GM12875 (cell line): ENCODE data around the gene ANKFN1.

Source experiments
- H3K4me3 ChIP-seq: one replicate; pipeline ENCODE4 v1.5.1; 2011; ENCODE audit warnings: low read depth, low read length, control low read depth
- CTCF ChIP-seq: IDR thresholded peaks from 2 replicates; pipeline ENCODE4 v1.5.1; 2011; ENCODE audit warnings: low read depth, mild to moderate bottlenecking, control low read depth, inconsistent platforms, low read length, moderate library complexity, borderline replicate concordance; ENCODE audit not compliant: insufficient read depth

ANKFN1 gene

GRCh38 chr17:56426901-56427300 is 273.6 kb downstream of the ANKFN1 start:
- no peak for TF ChIP-seq CTCF
- H3K4me3 ChIP-seq = no peak overlapping the region

- H3K4me3 ChIP-seq = no peak overlapping the region
- no peak for TF ChIP-seq CTCF
These were observed 278.5 kb downstream of the ANKFN1 start for GRCh38 chr17:56431736-56432135.

- no peak overlapping the region for H3K4me3 ChIP-seq
- no peak for TF ChIP-seq CTCF
These were observed 279.2 kb downstream of the ANKFN1 start for GRCh38 chr17:56432443-56432842.

- H3K4me3 ChIP-seq = no peak overlapping the region
- TF ChIP-seq CTCF = no peak
These were observed 281.3 kb downstream of the ANKFN1 start for GRCh38 chr17:56434610-56435009.

- no peak for TF ChIP-seq CTCF
- H3K4me3 ChIP-seq = no peak overlapping the region
These were observed 282.9 kb downstream of the ANKFN1 start for GRCh38 chr17:56436142-56436541.

GRCh38 chr17:56440419-56440818 is 287.1 kb downstream of the ANKFN1 start:
- H3K4me3 ChIP-seq = no peak overlapping the region
- no peak for TF ChIP-seq CTCF

- TF ChIP-seq CTCF = no peak
- H3K4me3 ChIP-seq = no peak overlapping the region
These were observed 288.0 kb downstream of the ANKFN1 start for GRCh38 chr17:56441308-56441707.
